Nephron (organoid): ENCODE results near the gene LCORL.
A peak's percentile ranks its signal among the peaks of the same experiment; 100 is the strongest.

Source experiments
- H3K27ac Mint-ChIP-seq, 3 experiments: 2 replicates each; pipeline ENCODE4 v1.8.0; 2020; ENCODE audit warnings: mixed read lengths in 3 of 3, mild to moderate bottlenecking in 2 of 3, moderate library complexity in 1 of 3
- H3K27me3 Mint-ChIP-seq: 2 replicates; pipeline ENCODE4 v1.8.0; 2021; ENCODE audit warnings: low read depth, mild to moderate bottlenecking, moderate library complexity, mixed read lengths
- H3K36me3 Mint-ChIP-seq: 2 replicates; pipeline ENCODE4 v1.8.0; 2020; ENCODE audit warnings: low read depth, mixed read lengths
- H3K4me1 Mint-ChIP-seq: 2 replicates; pipeline ENCODE4 v1.8.0; 2020; ENCODE audit warnings: mixed read lengths
- H3K4me3 Mint-ChIP-seq, 3 experiments: 2 replicates each; pipeline ENCODE4 v1.8.0; 2020; ENCODE audit warnings: mild to moderate bottlenecking in 3 of 3, mixed read lengths in 3 of 3, moderate library complexity in 2 of 3
- H3K9me3 Mint-ChIP-seq: 2 replicates; pipeline ENCODE4 v1.8.0; 2020; ENCODE audit warnings: mixed read lengths
- CTCF ChIP-seq, 3 experiments: fragments of 200-600 bp; sonication (generic); IDR thresholded peaks; one replicate each; pipeline ENCODE4 v1.5.0; 2021; ENCODE audit warnings: antibody characterized with exemption in 3 of 3; ENCODE audit not compliant: unreplicated experiment in 3 of 3

Gene LCORL

DNA sequence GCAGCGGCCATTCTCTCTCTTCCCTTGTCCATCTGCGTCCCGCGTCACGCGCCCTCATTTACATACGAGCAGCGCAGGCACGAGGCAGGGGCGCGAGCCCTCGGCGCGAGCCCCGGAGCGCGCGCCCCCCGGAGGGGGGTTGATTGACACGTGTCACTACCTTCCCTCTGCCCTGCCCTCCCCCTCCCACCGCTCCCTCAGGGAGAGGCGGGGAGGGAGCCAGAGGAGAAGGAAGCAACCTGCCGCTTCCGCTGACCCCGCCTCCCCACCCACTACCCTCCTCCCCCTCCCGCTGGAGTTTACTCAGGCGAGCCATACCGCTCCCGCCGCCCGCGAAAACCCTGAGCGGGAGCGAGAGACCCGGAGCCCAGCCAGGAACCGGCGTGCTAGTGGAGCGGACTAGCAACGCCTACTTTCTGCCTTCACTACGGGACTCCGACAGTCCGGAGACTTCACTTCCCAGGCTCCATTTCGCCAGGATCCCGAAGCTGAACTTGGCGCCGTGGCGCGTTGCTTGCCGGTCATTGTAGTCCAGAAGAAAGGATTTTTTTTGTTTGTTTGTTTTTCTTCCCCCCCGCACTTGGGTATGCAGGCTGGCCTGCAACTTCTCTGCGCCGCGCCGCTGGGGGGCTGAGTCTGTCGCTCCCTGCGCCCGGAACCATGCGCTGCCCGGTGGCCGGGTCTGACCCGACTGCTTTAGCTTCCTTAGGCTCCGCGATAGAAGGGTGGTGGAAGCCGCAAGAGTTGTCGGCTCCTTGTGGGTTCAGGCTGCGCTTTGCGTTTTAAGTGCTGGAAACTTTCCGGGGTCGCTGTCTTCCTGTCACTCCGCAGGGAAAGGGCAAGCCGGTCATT, at the start of gene LCORL:
Gene LCORL (minus strand): TSS at position 36 of the 852 bp plus-strand sequence. CDS start 4 bp downstream, at position 32.
- H3K9me3 Mint-ChIP-seq = no peaks in the 10 kb centered on the region
- H3K27me3 Mint-ChIP-seq = peaks cover 24% of the 10 kb centered on the region
- H3K4me1 Mint-ChIP-seq = peaks cover 21% of the 10 kb centered on the region
- no peaks in the 10 kb centered on the region for H3K36me3 Mint-ChIP-seq
- no peak for TF ChIP-seq CTCF (IDR thresholded peaks at IDR 0.05; ENCODE audit: unreplicated experiment in 3 of 3)
- peak within 1 kb of the TSS; percentile 95 to 99 (median 97) for H3K4me3 Mint-ChIP-seq
- H3K27ac Mint-ChIP-seq = peak within 1 kb of the TSS; percentile 76 to 97 (median 95)

- H3K4me3 Mint-ChIP-seq = no peak overlapping the region
- no peaks in the 10 kb centered on the region for H3K4me1 Mint-ChIP-seq
- H3K9me3 Mint-ChIP-seq = peaks cover under 1% of the 10 kb centered on the region
- TF ChIP-seq CTCF (IDR thresholded peaks at IDR 0.05; ENCODE audit: unreplicated experiment in 3 of 3) = no peak
- no peaks in the 10 kb centered on the region for H3K27me3 Mint-ChIP-seq
- H3K27ac Mint-ChIP-seq = no peak overlapping the region
- H3K36me3 Mint-ChIP-seq = no peaks in the 10 kb centered on the region
These were observed 48.3 kb upstream of the LCORL start for GRCh38 chr4:18069810-18070209.

DNA sequence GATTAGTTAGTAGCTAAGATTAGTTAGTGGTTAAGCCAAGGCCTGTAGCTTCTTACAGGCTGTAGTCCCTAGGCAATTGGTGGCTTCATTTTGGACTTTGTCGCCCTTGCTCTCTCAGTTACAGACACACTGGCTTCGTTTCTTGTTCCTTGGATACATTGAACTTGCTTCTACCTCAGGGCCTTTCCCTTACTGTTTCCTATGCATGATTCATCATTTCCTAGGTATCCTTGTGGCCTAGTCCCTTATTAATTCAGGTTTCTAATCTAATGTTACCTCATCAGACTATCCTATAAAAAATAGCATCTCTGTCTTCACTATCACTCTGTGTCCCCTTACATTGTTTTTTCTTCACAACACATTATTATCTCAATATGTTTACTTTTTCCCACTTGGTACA, 45.5 kb upstream of the LCORL start:
- H3K27me3 Mint-ChIP-seq = no peaks in the 10 kb centered on the region
- no peak overlapping the region for H3K27ac Mint-ChIP-seq
- H3K4me3 Mint-ChIP-seq = no peak overlapping the region
- no peaks in the 10 kb centered on the region for H3K36me3 Mint-ChIP-seq
- H3K4me1 Mint-ChIP-seq = no peaks in the 10 kb centered on the region
- no peak for TF ChIP-seq CTCF (IDR thresholded peaks at IDR 0.05; ENCODE audit: unreplicated experiment in 3 of 3)
- peaks cover 11% of the 10 kb centered on the region for H3K9me3 Mint-ChIP-seq

DNA sequence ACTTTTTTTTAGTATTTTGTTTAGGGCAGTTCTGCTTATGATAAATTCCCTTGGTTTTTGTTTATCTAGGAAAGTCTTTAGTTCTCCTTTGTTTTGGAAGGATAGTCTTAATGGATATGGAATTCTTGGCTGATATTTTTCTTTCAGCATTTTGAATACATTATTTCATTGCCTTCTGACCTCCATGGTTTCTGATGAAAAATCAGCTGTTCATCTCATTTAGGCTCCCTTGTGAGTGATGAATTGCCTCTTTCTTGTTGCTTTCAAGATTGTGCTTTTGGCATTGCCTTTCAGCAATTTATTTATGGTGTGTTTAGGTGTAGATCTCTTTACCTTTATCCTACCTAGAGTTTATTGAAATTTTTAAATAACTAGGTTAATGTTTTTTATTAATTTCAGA, 41.5 kb upstream of the LCORL start:
- no peak overlapping the region for H3K4me3 Mint-ChIP-seq
- no peaks in the 10 kb centered on the region for H3K36me3 Mint-ChIP-seq
- H3K4me1 Mint-ChIP-seq = no peaks in the 10 kb centered on the region
- peaks cover 11% of the 10 kb centered on the region for H3K9me3 Mint-ChIP-seq
- TF ChIP-seq CTCF (IDR thresholded peaks at IDR 0.05; ENCODE audit: unreplicated experiment in 3 of 3) = no peak
- no peak overlapping the region for H3K27ac Mint-ChIP-seq
- H3K27me3 Mint-ChIP-seq = no peaks in the 10 kb centered on the region

DNA sequence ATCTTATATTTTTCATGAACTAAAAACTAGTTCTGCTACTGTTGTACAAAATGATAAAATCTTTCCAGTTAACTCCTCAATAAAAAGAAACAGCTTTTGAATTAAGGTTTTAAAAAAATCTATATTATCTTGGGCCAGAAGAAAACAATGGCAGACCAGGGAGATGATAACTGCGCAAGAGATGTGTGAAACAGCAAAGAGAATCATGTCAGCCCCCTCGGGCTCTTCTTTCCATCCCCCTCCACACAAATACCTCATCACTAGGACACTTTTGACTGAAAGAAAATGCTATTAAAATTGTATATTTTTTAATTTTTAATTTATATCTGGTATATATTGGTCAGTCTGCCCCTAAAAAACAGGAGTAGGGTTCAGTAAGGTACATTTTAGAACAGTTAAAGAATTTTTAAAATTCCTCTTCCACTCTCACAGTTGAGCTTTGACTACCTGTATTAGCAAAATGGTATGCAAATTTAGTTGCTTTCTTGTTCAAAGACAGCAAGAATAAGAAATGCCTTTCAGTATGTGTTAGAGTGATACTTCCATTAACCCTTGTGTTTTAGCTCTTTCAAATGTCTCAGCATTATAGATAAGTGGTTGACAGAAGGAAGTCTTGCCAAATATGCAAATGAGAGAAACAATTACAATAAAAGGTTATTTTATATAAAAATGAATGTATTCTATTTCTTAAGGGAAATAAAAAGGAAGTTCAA, 36.4 kb upstream of the LCORL start:
- H3K27ac Mint-ChIP-seq = no peak overlapping the region
- no peaks in the 10 kb centered on the region for H3K36me3 Mint-ChIP-seq
- peaks cover 2% of the 10 kb centered on the region for H3K9me3 Mint-ChIP-seq
- TF ChIP-seq CTCF (IDR thresholded peaks at IDR 0.05; ENCODE audit: unreplicated experiment in 3 of 3) = no peak
- no peaks in the 10 kb centered on the region for H3K27me3 Mint-ChIP-seq
- no peaks in the 10 kb centered on the region for H3K4me1 Mint-ChIP-seq
- H3K4me3 Mint-ChIP-seq = no peak overlapping the region
